Occipital lobe (tissue), 2 donors: ENCODE data around the gene CENPS. TPM values are rescaled to one million over a fixed set of nuclear protein-coding genes. Genes with fewer than 3 reads are reported as not detected.
A peak's percentile ranks its signal among the peaks of the same experiment; 100 is the strongest.
"Not testable (repeated sequence)": the region's sequence is repeated elsewhere in the genome, so short reads cannot be mapped to it uniquely, and the experiment has no call there.

ENCODE experiments used
- DNase-seq: peaks from one replicate; lab custom pipeline; 2025; lab: John Stamatoyannopoulos, UW
- total RNA-seq: library from RNA; depleted of rRNA; stranded (reverse); fragments of >200 nt; gene quantifications from one replicate; pipeline ENCODE4 v1.2.3, GENCODE V29; 2014

The CENPS gene
- total RNA-seq: 6.6 TPM

GRCh38 chr1:10430216-10431069 is at the start of gene CENPS:
Gene CENPS (plus strand): TSS chr1:10430433. CDS start chr1:10430518, 85 bp downstream.
- peak; percentile 82 for DNase-seq

- DNase-seq: no peak
Measured at GRCh38 chr1:10380594-10381275, 49.5 kb upstream of the CENPS start.

- DNase-seq: no peak
Measured at GRCh38 chr1:10383630-10384029, 46.6 kb upstream of the CENPS start.

- DNase-seq: no peak
Measured at GRCh38 chr1:10384219-10384618, 46.0 kb upstream of the CENPS start.

- no peak for DNase-seq
Measured at GRCh38 chr1:10386761-10387676, 43.2 kb upstream of the CENPS start.

- DNase-seq: no peak
Measured at GRCh38 chr1:10387677-10388386, 42.4 kb upstream of the CENPS start.

GRCh38 chr1:10388387-10388715 is 41.9 kb upstream of the CENPS start:
- no peak for DNase-seq

- no peak for DNase-seq
Measured at GRCh38 chr1:10389271-10389973, 40.8 kb upstream of the CENPS start.

GRCh38 chr1:10396870-10397269 is 33.4 kb upstream of the CENPS start:
- DNase-seq: no peak

GRCh38 chr1:10398278-10398733 is 31.9 kb upstream of the CENPS start:
- DNase-seq: no peak

GRCh38 chr1:10398734-10399443 is 31.3 kb upstream of the CENPS start, which contains the start of gene PGD:
Gene PGD (plus strand): TSS chr1:10399064. CDS start chr1:10399118, 54 bp downstream.
- DNase-seq: peak; percentile 98

- no peak for DNase-seq
Measured at GRCh38 chr1:10399444-10399941, 30.7 kb upstream of the CENPS start.

GRCh38 chr1:10400013-10400412 is 30.2 kb upstream of the CENPS start:
- no peak for DNase-seq

GRCh38 chr1:10401281-10401680 is 29.0 kb upstream of the CENPS start:
- DNase-seq: no peak

GRCh38 chr1:10402729-10403274 is 27.4 kb upstream of the CENPS start:
- no peak for DNase-seq

- DNase-seq: no peak
Measured at GRCh38 chr1:10407201-10407600, 23.0 kb upstream of the CENPS start.

- no peak for DNase-seq
Measured at GRCh38 chr1:10415211-10415930, 14.9 kb upstream of the CENPS start.

- DNase-seq: not testable (repeated sequence)
Measured at GRCh38 chr1:10415967-10416366, 14.3 kb upstream of the CENPS start.
